ENCODE data around the gene SPATC1L. TPM values are rescaled to one million over a fixed set of nuclear protein-coding genes. Genes with fewer than 3 reads are reported as not detected.

SPATC1L gene
- total and polyA plus RNA-seq, 2 of the 8 experiments (the other 6 are each of a cell fraction or from before 2014, with no cell fraction given): 24.9 to 50.0 TPM

GRCh38 chr21:46137908-46138307 lies 46.4 kb downstream of the SPATC1L start (continued):
- TF ChIP-seq CHD7 (IDR thresholded peaks at IDR 0.05; ENCODE audit: insufficient replicate concordance, low read length): no peak
- no peak for TF ChIP-seq MAX (IDR thresholded peaks at IDR 0.05)
- TF ChIP-seq SAP30 (IDR thresholded peaks at IDR 0.05; ENCODE audit: insufficient read depth, insufficient replicate concordance, low read length): no peak
- TF ChIP-seq HDAC6 (IDR thresholded peaks at IDR 0.05; ENCODE audit: low read depth, low read length): no peak
- TF ChIP-seq POLR2A (IDR thresholded peaks at IDR 0.05; ENCODE audit: control extremely low read depth in 1 of 2, low read depth in 2 of 2, low read length in 2 of 2): no peak
